HG03280 (cell line): ENCODE measurements around the gene CCSER1.
"Not testable (repeated sequence)": the region's sequence is repeated elsewhere in the genome, so short reads cannot be mapped to it uniquely, and the experiment has no call there.

Source experiments
- ATAC-seq: cut with Tn5 transposase; IDR thresholded peaks from one replicate; pipeline ENCODE4 v1.9.1; 2021; ENCODE audit warnings: mild to moderate bottlenecking, moderate library complexity; ENCODE audit not compliant: unreplicated experiment

The CCSER1 gene

DNA sequence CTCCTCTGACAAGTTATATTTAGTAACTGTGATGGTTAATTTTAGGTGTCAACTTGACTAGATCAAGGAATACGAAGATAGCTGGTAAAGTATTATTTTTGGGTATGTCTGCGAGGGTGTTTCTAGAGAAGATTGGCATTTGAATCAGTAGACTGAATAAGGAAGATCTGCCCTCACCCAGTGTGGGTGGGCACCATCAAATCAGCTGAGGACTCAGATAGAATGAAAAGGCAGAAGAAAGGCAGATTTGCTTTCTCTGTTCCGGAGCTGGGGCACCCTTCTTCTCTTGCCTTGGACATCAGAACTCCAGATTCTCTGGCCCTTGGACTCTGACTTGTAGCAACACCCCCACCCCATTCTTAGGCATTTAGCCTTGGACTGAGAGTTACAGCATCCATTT lies 981.6 kb downstream of the CCSER1 start:
- ATAC-seq = no peak

DNA sequence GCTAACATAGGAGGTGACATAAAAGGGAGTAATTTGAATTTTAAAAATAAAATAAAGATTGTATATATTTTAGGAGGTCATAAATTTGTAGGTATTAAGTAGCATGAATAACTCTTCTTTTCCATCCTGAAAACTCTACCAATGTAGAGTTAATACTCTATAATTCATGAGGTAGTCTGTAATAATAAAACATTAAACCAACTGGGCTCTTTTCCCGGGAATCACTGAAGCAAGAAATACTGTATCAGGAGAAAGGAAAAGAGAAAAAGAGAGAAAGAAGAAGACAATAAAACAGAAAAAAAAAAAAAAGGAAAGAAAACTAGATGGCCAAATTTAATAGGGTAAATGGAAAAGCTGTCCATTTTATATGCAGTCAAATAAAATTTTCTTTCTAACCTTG lies 984.4 kb downstream of the CCSER1 start:
- no peak for ATAC-seq

DNA sequence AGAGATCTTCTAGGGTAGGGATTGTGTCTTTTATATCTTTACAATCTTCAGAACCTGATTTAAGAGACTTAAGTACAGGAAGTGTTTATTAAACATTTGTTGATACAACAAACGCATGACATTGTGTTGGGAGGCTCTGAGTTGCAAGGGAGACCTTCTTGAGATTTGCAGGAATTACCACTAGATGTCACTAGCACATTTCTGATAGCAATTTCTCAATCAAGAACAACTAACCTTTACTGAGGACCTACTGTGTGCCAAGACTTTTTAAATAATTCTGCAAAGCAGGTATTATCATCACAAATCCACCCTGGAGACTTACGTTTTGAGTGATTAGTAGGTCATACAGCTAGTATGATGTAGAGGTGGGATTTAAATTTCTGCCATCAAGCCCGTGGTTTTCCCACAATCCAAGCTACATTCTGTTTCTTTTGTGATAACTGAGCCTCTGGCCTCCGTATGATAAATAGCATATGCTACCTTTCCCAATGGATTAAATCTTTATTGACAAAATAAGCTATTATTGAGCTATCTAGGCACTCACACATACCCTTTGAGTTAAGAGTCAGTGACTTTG lies 986.0 kb downstream of the CCSER1 start:
- no peak for ATAC-seq

DNA sequence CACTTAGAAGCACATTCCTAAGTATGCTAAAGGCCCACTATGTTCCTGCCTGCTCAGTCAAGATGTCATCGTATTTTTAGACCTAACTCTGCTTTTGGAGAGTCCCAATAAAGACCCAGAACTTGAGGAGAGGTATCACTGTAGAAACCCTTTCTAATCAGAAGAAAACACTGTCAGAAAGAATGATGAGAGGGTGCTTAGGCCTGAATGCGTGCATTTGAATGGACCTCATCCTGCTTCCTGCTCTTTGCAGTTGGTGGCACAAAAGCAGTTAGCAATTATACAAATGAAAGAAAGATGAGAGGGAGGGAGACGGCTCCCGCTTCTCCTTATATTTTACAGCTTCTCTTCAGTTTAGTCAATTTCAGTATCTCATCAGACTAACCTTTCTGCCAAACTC lies 987.2 kb downstream of the CCSER1 start:
- ATAC-seq = no peak

DNA sequence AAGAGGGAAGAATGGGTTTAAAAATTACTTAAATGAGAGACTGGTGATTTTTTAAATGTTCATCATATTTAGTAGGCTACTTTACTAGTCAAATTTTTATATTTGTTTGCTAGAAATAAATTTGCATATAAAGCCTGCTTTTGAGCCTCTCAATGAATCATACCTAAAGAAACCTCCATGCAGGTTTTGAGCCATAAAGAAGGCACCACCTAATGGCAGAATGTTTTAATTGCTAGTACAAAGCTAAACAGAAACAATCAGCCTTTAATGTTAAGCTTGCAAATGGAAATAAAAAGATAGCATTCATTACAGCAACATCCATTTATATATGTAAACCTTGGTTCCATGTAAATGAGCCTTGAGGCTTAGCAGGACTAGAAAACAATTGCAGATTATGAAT lies 989.7 kb downstream of the CCSER1 start:
- ATAC-seq = no peak

DNA sequence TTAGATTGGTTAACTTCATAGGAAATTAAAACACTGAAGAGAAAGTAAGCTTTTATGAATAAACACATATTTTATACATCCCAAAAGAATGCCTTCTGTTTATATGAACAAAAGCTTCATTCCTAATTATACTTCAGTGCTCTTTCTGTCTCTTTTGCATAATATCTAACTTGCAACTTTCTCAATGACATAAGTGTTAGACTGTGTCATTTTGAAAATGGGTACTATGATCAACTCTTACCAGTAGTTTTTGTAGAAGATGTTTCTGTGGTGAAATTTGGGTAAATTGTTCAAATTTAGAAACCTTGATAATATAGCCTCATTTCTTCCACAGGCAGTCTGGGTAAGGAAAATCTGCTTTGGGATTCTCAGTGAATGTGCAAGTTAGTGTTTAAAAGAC lies 991.4 kb downstream of the CCSER1 start:
- no peak for ATAC-seq

DNA sequence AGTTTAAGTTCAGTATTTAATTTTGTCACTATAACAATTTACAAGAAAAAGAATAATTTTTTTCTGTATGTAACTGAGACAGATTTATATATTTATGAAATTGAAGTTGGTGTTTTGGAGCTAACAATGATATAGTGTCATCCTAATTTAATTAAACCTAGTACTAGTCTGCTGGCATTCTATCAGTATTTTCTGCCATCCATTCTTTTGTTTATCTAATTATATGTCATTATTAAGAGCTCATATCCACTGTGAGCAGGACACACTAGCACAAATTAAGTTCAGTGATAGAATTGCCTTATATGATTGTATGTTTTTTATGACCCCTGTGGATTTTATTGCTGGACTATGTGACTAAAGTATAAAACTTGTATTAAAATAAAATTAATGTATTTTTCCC lies 996.5 kb downstream of the CCSER1 start:
- no peak for ATAC-seq

DNA sequence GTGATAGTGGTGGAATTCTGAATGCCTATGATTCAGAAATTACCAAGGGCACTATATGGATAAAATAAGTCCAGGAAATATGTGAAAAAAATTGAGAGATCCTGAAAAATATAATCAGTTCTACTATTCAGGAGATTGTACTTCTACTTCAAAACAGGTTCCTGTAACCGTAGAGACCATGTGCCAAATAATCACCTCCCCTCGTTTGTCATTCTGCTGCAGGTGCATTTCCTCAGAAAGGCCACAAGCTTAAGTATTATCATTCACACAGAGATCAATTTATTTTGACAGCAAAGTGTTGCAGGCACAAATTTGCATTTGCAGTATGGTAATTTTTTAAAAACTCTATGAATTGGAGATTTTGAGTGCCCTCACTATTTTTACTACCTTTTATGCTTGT lies 1000.0 kb downstream of the CCSER1 start:
- no peak for ATAC-seq

DNA sequence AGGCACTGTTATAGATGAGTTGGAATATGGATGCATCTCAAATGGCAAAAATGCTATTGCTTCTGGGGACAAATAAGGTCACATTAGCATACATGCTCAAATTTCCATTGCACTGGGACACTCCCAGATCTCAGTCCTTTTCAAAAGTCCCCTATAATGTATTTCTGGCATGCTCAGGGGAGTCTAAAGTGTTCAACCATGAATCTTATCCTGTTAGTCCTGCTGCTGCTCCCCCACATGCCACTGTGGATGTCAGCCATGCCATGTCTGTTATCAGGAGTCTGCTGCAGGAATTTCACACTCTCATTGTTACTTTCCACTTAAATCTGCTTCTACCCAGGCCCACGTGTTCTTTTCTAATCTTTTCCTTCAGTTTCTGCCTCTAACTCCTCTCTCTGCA lies 1000.6 kb downstream of the CCSER1 start:
- no peak for ATAC-seq

DNA sequence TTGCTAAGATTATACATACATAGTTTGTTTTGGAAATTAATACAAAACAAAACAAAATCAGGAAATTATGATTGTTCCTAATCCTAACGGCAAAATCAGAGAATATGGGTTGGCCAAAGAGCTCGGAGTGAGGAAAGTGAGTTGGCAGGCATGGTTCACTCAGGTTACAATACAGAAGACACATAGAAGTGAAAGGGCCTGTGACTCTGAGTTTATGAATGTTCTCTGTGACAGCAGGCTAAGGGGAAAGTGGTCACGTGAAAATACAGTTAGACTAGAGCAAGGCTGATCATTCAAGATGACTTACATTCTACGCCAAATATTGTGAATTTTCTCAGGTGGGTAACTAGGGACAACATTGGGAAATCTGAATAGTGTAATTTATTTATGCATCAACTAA lies 1001.3 kb downstream of the CCSER1 start:
- ATAC-seq = no peak

DNA sequence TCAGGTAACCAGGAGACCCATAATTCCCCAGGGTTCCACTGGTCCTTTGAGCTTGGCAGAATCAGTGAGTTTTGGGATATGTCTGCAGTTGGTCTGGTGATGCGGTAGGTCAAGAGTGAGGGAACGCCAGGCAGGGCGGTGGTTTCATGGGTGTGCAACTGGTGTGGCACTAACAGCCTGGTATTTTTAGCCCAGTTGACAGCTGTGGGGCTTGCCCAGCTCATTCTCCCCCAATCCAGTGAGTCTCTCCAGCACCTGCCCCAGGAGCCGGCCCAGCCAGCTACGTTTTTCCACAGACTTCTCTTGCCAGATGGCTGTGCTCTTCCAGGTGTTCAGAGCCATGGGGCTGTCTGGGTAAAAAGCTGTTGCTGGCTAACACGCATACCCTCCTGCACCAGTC lies 1019.9 kb downstream of the CCSER1 start:
- no peak for ATAC-seq

DNA sequence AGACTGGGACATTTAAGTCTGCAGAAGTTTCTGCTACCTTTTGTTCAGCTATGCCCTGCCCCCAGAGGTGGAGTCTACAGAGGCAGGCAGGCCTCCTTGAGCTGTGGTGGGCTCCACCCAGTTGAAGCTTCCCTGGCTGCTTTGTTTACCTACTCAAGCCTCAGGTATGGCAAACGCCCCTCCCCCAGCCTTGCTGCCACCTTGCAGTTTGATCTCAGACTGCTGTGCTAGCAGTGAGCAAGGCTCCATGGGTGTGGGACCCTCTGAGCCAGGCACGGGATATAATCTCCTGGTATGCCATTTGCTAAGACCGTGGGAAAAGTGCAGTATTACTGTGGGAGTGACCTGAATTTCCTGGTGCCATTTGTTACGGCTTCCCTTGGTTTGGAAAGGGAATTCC lies 1026.8 kb downstream of the CCSER1 start:
- ATAC-seq = not testable (repeated sequence)

DNA sequence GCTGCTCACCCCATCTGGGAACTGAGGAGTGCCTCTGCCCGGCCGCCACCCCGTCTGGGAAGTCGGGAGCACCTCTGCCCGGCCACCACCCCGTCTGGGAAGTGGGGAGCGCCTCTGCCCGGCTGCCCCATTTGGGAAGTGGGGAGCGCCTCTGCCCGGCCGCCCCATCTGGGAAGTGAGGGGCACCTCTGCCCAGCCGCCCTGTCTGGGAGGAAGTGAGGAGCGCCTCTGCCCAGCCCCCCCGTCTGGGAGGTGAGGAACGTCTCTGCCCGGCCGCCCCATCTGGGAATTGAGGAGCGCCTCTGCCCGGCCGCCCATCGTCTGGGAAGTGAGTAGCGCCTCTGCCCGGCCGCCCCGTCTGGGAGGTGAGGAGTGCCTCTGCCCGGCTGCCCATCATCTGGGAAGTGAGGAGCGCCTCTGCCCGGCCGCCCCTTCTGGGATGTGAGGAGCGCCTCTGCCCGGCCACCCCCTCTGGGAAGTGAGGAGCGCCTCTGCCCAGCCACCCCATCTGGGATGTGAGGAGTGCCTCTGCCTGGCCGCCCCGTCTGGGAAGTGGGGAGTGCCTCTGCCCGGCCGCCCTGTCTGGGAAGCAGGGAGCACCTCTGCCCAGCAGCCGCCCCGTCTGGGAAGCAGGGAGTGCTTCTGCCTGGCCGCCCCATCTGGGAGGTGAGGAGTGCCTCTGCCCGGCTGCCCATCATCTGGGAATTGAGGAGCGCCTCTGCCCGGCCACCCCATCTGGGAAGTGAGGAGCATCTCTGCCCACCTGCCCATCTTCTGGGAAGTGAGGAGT lies 1040.9 kb downstream of the CCSER1 start:
- not testable (repeated sequence) for ATAC-seq

DNA sequence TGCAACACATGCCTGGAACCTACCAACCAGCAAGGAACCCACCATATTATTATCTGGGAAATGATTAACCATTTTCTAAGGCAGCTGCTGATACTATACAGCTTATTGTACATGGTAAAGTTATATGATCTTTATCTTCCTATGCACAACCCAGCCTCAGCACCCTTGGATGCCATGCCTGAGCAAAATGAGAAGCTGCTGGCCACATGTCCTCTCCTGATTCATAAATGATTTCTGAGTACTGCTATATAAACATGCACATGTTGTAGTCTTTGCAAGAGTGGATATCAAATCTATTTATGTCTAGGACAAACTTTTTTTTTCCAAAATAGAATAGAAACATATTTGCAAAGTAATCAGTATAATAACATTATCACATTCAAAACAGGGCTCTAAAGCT lies 1043.6 kb downstream of the CCSER1 start:
- no peak for ATAC-seq

DNA sequence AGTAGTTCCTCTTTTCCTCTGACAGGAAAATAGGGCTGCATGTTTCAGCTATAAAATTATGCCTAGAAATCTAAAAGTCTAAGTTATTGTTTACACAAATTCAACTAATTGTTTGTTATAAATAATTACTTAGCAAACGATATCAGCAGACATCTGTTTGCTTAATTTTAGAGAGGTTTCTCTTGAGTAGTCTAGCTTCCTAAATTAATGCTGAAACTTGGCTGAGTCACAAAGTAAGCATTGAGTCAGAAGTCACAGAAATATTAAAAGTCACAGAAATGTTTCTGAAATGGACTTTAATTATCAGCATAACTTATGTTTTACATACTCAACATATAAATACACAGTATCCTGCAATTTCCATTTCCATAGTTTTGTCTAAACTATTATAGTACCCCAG lies 1044.0 kb downstream of the CCSER1 start:
- no peak for ATAC-seq

DNA sequence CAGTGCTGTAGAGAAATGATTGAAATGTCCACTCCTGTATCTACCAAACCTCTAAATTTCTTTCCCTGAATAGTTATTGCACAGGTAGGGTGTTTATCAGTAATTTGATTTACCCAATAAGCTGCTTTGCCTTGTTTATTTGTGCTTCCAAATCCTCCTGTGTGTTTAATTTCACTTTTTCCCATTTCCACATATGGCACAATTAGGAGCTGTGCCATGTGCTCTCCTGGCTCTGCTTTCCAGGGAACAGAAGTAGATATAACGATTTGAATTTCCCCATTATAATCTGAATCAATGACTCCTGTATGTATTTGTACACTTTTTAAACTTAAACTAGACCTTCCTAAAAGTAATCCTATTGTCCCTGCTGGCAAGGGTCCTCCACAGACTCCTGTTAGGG lies 1057.9 kb downstream of the CCSER1 start:
- ATAC-seq = not testable (repeated sequence)

DNA sequence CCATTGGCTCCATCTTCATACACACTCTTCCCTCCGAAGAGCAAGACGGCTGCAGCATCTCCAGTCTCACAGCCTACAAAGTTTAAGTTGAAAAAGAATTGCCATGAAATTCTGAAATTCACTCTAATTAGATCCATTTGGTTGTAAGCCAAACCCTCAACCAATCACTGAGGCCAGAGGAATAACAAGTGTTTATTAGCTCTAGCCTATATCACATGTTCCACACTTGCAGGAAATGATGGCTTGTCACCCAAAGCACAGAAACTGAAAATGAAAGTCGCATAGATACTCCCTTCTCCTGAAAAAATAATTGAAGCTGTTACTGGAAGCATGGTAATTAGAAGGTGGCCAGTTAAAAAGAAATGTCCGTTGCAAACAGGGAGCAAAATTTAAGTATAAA lies 1071.8 kb downstream of the CCSER1 start:
- no peak for ATAC-seq

DNA sequence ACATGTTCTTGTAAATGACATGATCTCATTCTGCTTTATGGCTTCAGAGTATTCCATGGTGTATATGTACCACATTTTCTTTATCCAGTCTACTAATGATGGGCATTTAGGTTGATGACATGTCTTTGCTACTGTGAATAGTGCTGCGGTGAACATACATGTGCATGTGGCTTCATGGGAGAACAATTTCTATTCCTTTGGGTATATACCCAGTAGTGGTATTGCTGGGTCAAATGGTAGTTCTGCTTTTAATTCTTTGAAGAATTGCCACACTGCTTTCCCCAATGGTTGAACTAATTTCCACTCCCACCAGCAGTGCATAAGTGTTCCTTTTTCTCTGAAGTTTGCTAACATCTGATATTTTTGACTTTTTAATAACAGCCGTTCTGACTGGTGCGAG lies 1080.3 kb downstream of the CCSER1 start:
- no peak for ATAC-seq

DNA sequence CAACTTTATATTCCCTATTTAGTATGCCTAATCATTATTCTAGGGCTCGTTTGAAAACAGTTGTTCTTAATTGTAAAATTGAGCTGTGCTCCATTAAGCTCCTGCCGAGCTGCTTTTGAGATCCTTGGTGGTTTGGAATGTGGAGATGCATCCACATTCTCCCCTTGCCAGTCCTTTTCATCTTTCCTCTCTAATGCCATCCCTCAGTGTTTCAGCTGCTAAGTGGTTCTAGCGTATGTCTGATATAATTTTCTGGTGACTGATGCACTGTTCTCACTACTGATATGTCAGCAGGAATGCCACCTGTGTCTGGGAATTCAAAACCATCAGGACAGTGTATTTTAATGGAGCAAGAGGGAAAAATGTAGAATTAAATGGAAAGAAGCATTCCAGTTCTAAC lies 1085.0 kb downstream of the CCSER1 start:
- no peak for ATAC-seq

DNA sequence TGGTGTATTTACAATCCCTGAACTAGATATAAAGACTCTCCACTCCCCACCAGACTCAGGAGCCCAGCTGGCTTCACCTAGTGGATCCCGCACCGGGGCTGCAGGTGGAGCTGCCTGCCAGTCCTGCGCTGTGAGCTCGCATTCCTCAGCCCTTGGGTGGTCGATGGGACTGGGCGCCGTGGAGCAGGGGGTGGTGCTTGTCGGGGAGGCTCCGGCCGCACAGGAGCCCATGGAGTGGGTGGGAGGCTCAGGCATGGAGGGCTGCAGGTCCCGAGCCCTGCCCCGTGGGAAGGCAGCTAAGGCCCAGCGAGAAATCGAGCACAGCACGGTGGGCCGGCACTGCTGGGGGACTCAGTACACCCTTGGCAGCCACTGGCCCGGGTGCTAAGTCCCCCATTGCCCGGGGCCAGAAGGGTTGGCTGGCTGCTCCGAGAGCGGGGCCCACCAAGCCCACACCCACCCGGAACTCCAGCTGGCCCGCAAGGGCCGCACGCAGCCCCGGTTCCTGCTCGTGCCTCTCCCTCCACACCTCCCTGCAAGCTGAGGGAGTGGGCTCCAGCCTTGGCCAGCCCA lies 1090.7 kb downstream of the CCSER1 start:
- ATAC-seq = not testable (repeated sequence)

DNA sequence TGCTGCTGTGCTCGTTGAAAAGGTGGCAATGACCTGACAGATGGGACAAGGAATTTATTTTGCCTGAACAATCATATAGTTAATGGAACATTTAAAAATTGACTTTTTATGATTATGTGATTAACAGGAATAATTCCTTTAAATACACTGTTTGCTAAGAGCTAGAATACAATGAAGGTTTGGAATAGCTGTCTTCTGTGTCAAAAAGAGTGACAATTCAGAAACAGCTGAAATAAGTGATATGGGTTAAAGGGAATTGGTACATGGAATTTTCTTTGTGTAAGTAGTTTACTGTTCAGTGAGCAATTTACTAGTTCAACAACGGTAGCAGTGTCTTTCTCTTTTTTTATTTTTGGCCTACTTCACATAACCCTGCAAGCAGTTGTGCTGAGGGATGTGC lies 1093.1 kb downstream of the CCSER1 start:
- ATAC-seq = no peak

DNA sequence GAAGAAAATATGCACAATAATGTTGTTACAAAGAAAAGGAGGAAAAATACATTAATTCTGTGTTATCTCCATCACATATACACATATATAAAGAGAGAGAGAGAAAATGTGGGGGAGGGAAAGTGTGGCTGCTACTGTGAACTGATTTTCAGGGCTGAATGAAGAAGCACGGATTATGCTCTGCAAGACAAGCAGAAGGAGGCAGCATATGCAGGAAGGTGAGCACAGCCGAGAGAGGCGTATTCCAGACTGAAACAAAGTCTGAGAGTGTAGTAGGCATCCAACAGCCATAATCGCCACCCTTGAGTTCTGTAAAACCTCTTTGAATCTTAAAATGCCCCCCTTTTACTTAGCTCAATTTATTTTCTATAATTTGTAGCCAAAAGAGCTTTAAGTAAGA lies 1094.8 kb downstream of the CCSER1 start:
- ATAC-seq = no peak

DNA sequence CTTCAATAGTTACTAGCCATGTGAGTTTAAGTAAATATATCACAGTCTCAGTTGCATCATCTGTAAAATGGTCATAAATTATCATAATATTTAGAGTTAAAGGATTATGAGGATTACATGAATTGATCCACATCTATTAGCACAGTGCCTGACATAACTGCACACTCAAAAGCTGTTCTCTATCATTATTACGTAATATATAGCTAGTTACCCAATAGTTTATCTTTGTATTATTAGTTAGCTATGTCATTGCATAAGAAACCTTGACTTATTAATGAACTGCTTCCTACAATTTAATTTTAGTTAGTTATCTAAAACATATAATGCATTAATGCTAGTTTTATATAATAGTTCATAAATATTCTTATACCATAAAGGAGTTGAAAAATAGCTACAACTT lies 1099.7 kb downstream of the CCSER1 start:
- no peak for ATAC-seq
